PFSK-1 (cell line): ENCODE measurements around the gene CSNK1G3.

Experiments used
- FOXP2 ChIP-seq: optimal IDR thresholded peaks from 2 replicates; pipeline ENCODE3; 2011; ENCODE audit warnings: borderline replicate concordance, control low read depth, inconsistent platforms; ENCODE audit not compliant: insufficient read depth; ENCODE audit errors: extremely low read length, extremely low read depth
- POLR2AphosphoS5 ChIP-seq: IDR thresholded peaks from 2 replicates; pipeline ENCODE4 v1.6.1; 2012; ENCODE audit warnings: low read depth, mild to moderate bottlenecking, control low read depth, low read length, moderate library complexity
- TAF1 ChIP-seq: IDR thresholded peaks from 2 replicates; pipeline ENCODE4 v1.6.1; 2012; ENCODE audit warnings: low read length, control low read depth, borderline replicate concordance; ENCODE audit not compliant: insufficient read depth
- TF ChIP-seq, protein P1 (sequence below), 2 experiments: IDR thresholded peaks; 2 replicates each; pipeline versions ENCODE4 v1.6.1 to v1.8.0; 2011 to 2012; ENCODE audit warnings: low read depth in 2 of 2, low read length in 2 of 2, control low read depth in 1 of 2, inconsistent platforms in 1 of 2, mild to moderate bottlenecking in 1 of 2, moderate library complexity in 1 of 2; ENCODE audit not compliant: insufficient read depth in 1 of 2

DNA sequence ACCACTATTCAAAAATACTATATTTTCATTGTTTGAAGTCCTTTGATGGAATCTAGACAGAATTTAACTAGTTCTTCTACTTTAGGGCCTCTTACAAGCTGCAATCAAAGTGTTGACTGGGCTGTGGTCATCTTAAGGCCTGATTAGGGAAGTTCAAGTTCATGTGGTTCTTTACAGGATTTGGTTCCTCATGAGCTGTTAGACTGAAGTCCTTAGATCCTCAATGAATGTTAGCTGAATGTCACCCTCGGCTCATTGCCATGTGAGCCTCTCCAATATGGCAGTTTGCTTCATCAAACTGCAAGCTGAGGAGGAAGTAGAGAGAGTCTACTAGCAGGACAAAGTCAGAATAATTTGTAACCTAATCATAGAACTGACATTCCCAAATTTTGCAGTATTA lies 135.1 kb downstream of the CSNK1G3 start:
- no peak for TF ChIP-seq POLR2AphosphoS5
- TF ChIP-seq, protein P1, sequence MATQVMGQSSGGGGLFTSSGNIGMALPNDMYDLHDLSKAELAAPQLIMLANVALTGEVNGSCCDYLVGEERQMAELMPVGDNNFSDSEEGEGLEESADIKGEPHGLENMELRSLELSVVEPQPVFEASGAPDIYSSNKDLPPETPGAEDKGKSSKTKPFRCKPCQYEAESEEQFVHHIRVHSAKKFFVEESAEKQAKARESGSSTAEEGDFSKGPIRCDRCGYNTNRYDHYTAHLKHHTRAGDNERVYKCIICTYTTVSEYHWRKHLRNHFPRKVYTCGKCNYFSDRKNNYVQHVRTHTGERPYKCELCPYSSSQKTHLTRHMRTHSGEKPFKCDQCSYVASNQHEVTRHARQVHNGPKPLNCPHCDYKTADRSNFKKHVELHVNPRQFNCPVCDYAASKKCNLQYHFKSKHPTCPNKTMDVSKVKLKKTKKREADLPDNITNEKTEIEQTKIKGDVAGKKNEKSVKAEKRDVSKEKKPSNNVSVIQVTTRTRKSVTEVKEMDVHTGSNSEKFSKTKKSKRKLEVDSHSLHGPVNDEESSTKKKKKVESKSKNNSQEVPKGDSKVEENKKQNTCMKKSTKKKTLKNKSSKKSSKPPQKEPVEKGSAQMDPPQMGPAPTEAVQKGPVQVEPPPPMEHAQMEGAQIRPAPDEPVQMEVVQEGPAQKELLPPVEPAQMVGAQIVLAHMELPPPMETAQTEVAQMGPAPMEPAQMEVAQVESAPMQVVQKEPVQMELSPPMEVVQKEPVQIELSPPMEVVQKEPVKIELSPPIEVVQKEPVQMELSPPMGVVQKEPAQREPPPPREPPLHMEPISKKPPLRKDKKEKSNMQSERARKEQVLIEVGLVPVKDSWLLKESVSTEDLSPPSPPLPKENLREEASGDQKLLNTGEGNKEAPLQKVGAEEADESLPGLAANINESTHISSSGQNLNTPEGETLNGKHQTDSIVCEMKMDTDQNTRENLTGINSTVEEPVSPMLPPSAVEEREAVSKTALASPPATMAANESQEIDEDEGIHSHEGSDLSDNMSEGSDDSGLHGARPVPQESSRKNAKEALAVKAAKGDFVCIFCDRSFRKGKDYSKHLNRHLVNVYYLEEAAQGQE (IDR thresholded peaks at IDR 0.05; ENCODE audit: insufficient read depth in 1 of 2, low read depth in 2 of 2, low read length in 2 of 2): no peak
- TF ChIP-seq TAF1: no peak
- no peak for TF ChIP-seq FOXP2
